ENCODE results near the gene OSBPL3. TPM values are rescaled to one million over a fixed set of nuclear protein-coding genes. Genes with fewer than 3 reads are reported as not detected.

Gene OSBPL3
- total RNA-seq, 1 donor: 30.8 TPM

- no peaks in the 10 kb centered on the region for H3K27me3 ChIP-seq (ENCODE audit: insufficient read depth, low read length)
- no peaks in the 10 kb centered on the region for H3K79me2 ChIP-seq (ENCODE audit: insufficient read depth, low read length)
- no peak overlapping the region for H2AFZ ChIP-seq (ENCODE audit: low read length)
- no peak for DNase-seq (ENCODE audit: insufficient read length, low spot score, missing footprints)
- H3K4me1 ChIP-seq (ENCODE audit: insufficient read depth, low read length): no peaks in the 10 kb centered on the region
- no peak for TF ChIP-seq CTCF (IDR thresholded peaks at IDR 0.05; ENCODE audit: extremely low read depth, low read depth, low read length)
- H3K27ac ChIP-seq (ENCODE audit: low read depth, low read length): no peak overlapping the region
- no peak overlapping the region for H3K4me3 ChIP-seq (ENCODE audit: insufficient read depth, low read length)
- peaks cover 50% of the 10 kb centered on the region for H3K36me3 ChIP-seq (ENCODE audit: insufficient read depth, low read length)
- no peaks in the 10 kb centered on the region for H4K20me1 ChIP-seq (ENCODE audit: insufficient read depth, low read length)
- no peak overlapping the region for H3K4me2 ChIP-seq (ENCODE audit: insufficient read depth, low read length)
- H3K9me3 ChIP-seq (ENCODE audit: low read depth, low read length): no peaks in the 10 kb centered on the region
Measured at GRCh38 chr7:24863626-24864025, 116.4 kb downstream of the OSBPL3 start.

GRCh38 chr7:24862461-24862860 lies 117.5 kb downstream of the OSBPL3 start:
- Histone ChIP-seq H3K79me2 (ENCODE audit: insufficient read depth, low read length) (no peaks in the 10 kb centered on the region), H3K27me3 (ENCODE audit: insufficient read depth, low read length) (no peaks in the 10 kb centered on the region), H3K4me1 (ENCODE audit: insufficient read depth, low read length) (no peaks in the 10 kb centered on the region), H4K20me1 (ENCODE audit: insufficient read depth, low read length) (no peaks in the 10 kb centered on the region), H3K27ac (ENCODE audit: low read depth, low read length) (no peak overlapping the region), H3K4me2 (ENCODE audit: insufficient read depth, low read length) (no peak overlapping the region), H3K4me3 (ENCODE audit: insufficient read depth, low read length) (no peak overlapping the region), H3K36me3 (ENCODE audit: insufficient read depth, low read length) (peaks cover 54% of the 10 kb centered on the region), H2AFZ (ENCODE audit: low read length) (no peak overlapping the region), H3K9me3 (ENCODE audit: low read depth, low read length) (no peaks in the 10 kb centered on the region)
- no peak for TF ChIP-seq CTCF (IDR thresholded peaks at IDR 0.05; ENCODE audit: extremely low read depth, low read depth, low read length)
- DNase-seq (ENCODE audit: insufficient read length, low spot score, missing footprints): peak; percentile 22

GRCh38 chr7:24861336-24861735 lies 118.6 kb downstream of the OSBPL3 start:
- DNase-seq (ENCODE audit: insufficient read length, low spot score, missing footprints): no peak
- H3K36me3 ChIP-seq (ENCODE audit: insufficient read depth, low read length): peaks cover 51% of the 10 kb centered on the region
- no peaks in the 10 kb centered on the region for H3K79me2 ChIP-seq (ENCODE audit: insufficient read depth, low read length)
- H3K4me1 ChIP-seq (ENCODE audit: insufficient read depth, low read length): no peaks in the 10 kb centered on the region
- no peaks in the 10 kb centered on the region for H3K9me3 ChIP-seq (ENCODE audit: low read depth, low read length)
- H4K20me1 ChIP-seq (ENCODE audit: insufficient read depth, low read length): no peaks in the 10 kb centered on the region
- no peaks in the 10 kb centered on the region for H3K27me3 ChIP-seq (ENCODE audit: insufficient read depth, low read length)
- no peak overlapping the region for H3K27ac ChIP-seq (ENCODE audit: low read depth, low read length)
- H3K4me3 ChIP-seq (ENCODE audit: insufficient read depth, low read length): no peak overlapping the region
- no peak for TF ChIP-seq CTCF (IDR thresholded peaks at IDR 0.05; ENCODE audit: extremely low read depth, low read depth, low read length)
- no peak overlapping the region for H3K4me2 ChIP-seq (ENCODE audit: insufficient read depth, low read length)
- H2AFZ ChIP-seq (ENCODE audit: low read length): no peak overlapping the region

GRCh38 chr7:24860611-24861010 lies 119.4 kb downstream of the OSBPL3 start:
- TF ChIP-seq CTCF (IDR thresholded peaks at IDR 0.05; ENCODE audit: extremely low read depth, low read depth, low read length): no peak
- no peaks in the 10 kb centered on the region for H3K79me2 ChIP-seq (ENCODE audit: insufficient read depth, low read length)

More at GRCh38 chr7:24860611-24861010, 119.4 kb downstream of the OSBPL3 start:
- Histone ChIP-seq H2AFZ (ENCODE audit: low read length) (no peak overlapping the region), H3K27me3 (ENCODE audit: insufficient read depth, low read length) (no peaks in the 10 kb centered on the region), H3K4me1 (ENCODE audit: insufficient read depth, low read length) (no peaks in the 10 kb centered on the region), H3K9me3 (ENCODE audit: low read depth, low read length) (no peaks in the 10 kb centered on the region), H4K20me1 (ENCODE audit: insufficient read depth, low read length) (no peaks in the 10 kb centered on the region), H3K4me3 (ENCODE audit: insufficient read depth, low read length) (no peak overlapping the region), H3K27ac (ENCODE audit: low read depth, low read length) (no peak overlapping the region), H3K4me2 (ENCODE audit: insufficient read depth, low read length) (no peak overlapping the region), H3K36me3 (ENCODE audit: insufficient read depth, low read length) (peaks cover 44% of the 10 kb centered on the region)
- DNase-seq (ENCODE audit: insufficient read length, low spot score, missing footprints): no peak
